Measurements from ENCODE around the gene CEP164.

Gene CEP164

DNA sequence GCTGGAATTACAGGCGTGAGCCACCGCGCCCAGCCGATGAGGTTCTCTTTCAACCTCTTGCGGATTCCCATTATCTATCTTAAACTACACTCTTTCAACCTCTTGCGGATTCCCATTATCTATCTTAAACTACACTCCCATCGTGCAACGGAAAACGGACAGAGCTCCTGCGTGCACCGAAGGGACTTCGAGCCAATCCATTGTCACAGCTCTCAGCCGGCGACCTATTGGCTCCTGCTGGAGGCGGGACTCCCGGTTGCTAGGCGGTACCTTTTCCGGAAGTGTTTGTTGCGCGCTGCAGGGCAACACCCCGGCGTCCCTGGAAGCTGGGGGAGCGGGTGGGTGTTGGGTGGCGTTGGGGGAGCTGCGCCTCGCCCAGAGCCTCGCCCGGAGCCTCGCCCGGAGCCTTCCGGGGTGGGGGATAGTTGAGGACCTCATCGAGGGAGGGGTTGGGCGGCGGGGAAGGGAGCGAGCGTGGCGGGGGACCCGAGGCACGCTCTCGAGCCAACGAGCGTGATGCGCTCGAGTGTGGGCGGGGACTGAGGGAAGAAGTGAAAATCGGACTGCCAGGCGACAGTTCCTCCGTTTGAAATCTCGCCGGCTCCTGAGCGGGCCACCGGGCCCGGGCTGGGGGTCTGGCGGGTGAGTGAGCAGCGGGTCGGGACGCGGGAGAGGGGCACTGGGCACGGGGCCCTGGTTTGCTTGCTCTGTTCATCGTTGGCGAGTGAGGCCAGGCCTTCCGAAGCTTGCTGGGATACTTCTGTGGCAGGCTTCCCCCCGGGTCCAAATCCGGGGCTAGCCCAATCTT lies at the start of gene CEP164:
TSS of gene CEP164 (plus strand) at position 288 of the 808 bp plus-strand sequence. CDS start 10,733 bp downstream, outside the sequence.
- peak; percentile 91 for DNase-seq

- no peak for DNase-seq
These were observed 49.3 kb upstream of the CEP164 start for GRCh38 chr11:117278347-117278746.

DNA sequence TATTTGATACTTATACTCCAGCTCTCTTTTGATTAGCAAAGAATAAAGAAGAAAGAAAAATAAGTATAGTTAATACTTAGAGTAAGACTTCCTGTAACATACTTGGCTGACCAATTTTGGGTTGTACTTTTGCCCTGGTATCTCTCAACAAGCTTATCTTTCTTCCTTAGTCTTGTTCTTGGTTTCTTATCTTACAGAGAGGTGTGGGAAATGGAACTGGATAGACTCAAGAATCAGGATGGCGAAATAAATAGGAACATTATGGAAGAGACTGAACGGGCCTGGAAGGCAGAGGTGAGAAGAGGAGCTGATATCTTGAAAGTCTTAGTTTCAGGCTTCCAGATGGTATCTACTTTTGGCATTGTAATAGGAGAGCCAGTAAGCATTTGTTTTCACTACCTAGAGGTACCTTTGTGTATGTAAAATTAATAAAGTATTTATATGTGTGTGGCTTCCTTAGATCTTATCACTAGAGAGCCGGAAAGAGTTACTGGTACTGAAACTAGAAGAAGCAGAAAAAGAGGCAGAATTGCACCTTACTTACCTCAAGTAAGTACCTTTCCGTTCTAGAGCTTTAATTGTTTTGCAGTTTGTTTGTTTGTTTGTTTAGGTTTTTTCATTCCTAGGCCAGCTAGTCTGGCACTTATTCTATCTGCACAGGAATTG lies 47.8 kb upstream of the CEP164 start:
- DNase-seq: no peak

- no peak for DNase-seq
These were observed 46.5 kb upstream of the CEP164 start for GRCh38 chr11:117281159-117281558.

DNA sequence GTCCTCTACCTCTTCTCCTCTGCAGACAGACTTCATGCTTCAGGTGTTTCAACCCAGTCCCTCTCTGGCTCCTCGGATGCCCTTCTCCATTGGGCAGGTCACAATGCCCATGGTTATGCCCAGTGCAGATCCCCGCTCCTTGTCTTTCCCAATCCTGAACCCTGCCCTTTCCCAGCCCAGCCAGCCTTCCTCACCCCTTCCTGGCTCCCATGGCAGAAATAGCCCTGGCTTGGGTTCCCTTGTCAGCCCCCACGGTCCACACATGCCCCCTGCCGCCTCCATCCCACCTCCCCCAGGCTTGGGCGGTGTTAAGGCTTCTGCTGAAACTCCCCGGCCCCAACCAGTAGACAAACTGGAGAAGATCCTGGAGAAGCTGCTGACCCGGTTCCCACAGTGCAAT lies 45.8 kb upstream of the CEP164 start:
- no peak for DNase-seq

DNA sequence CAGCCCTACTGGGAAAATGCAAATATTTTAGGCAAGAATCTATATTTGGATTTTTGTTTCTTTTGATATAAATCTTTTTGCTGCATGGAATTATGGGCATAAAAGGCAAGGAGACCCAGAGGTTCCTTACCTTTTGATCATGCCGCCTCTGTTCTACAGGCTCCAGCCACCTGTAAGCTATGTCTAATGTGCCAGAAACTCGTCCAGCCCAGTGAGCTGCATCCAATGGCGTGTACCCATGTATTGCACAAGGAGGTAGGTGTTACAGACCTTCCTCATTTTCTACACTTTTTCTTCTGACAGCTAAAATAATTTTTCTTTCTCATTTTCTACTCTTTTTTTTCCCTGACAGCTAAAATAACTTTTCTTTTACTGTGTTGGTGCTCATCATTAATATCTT lies 44.7 kb upstream of the CEP164 start:
- no peak for DNase-seq

GRCh38 chr11:117284053-117284452 lies 43.6 kb upstream of the CEP164 start:
- DNase-seq: no peak

- DNase-seq: no peak
These were observed 41.1 kb upstream of the CEP164 start for GRCh38 chr11:117286588-117286987.

GRCh38 chr11:117287668-117288067 lies 40.0 kb upstream of the CEP164 start:
- DNase-seq: no peak

- DNase-seq: no peak
These were observed 37.9 kb upstream of the CEP164 start for GRCh38 chr11:117289795-117290194.

DNA sequence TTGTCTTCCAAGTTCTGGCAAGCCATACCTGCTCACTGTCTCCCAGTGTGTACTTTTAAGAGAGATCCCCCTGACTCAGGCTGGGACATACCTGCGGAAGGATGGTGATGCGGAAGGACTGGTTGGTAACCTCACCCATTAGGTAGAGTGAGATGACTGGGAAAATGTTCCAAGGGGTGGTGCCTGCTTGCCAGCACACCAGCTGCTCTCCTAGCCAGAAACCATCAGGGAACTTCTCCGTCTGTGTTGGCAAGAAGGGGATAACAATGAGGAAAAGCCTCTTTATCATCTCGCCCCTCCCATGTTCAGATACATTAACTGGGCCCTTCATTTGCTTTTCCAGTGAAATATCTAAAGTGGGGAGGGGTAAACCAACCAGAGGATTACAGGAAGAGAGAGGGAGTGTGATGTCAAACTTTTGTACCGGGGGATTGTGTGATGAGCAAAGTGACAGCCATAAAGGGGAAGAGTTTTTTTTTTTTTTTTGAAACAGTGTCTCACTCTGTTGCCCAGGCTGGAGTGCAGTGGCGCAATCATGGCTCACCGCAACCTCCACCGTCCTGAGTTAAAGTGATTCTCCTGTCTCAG lies 36.8 kb upstream of the CEP164 start, which contains the start of gene BACE1-AS:
TSS of gene BACE1-AS (plus strand) at position 538 of the 588 bp plus-strand sequence.
- DNase-seq: no peak

- no peak for DNase-seq
These were observed 35.0 kb upstream of the CEP164 start for GRCh38 chr11:117292616-117293015.

- no peak for DNase-seq
These were observed 32.1 kb upstream of the CEP164 start for GRCh38 chr11:117295438-117296137.

GRCh38 chr11:117296881-117297280 lies 30.8 kb upstream of the CEP164 start:
- DNase-seq: no peak

DNA sequence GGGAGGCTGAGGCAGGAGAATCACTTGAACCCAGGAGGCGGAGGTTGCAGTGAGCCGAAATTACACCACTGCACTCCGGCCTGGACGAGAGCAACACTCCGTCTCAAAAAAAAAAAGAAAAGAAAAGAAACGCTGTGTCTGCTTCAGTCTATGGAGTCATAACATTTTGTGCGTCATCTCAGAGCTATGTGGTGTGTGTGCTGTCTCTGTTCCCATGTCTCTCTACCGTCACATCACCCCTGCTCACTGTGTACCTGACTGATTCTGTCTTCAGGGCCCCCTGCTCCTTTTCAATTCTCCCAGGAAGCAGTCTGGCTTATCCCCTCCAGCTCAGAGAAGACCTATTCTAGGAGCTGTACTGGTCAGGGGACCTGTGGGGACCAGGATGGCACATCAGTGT lies 29.5 kb upstream of the CEP164 start:
- no peak for DNase-seq

- no peak for DNase-seq
These were observed 28.0 kb upstream of the CEP164 start for GRCh38 chr11:117299351-117300282.

DNA sequence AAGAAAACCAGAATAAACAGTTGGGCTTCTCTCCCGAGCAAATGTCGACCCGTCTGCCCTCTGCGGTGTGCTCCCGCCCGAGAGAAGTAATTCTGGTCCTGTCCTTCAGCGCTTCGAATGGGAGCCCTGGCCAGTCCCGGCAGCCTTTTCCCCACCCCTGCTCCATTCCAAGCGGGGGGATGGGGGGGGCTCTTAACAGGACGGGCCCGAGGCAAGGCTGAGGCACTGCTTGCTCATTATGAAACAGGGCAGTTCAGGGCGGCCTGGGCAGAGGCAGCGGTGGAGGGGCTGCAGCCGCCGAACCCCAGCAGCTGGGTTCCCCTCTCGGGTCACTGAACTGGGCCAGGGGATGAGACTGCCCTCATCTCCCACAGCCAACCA lies 27.4 kb upstream of the CEP164 start:
- no peak for DNase-seq

GRCh38 chr11:117300773-117301172 lies 26.9 kb upstream of the CEP164 start:
- DNase-seq: no peak

DNA sequence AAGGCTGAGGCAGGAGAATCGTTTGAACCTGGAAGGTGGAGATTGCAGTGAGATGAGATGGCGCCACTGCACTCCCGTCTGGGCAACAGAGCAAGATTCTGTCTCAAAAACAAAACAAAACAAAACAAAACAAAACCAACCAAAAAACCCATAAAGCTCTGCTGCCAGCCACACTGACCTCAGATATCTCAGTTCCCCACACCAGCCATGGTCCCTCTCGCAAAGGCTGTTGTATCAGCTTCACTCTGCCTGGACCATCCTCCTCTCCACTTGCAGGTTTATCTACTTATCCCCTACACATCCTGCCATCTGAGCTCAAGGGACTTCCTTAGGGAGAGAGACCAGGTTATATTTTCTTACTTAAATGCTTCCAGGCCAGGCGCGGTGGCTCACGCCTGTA lies 25.4 kb upstream of the CEP164 start:
- DNase-seq: no peak

DNA sequence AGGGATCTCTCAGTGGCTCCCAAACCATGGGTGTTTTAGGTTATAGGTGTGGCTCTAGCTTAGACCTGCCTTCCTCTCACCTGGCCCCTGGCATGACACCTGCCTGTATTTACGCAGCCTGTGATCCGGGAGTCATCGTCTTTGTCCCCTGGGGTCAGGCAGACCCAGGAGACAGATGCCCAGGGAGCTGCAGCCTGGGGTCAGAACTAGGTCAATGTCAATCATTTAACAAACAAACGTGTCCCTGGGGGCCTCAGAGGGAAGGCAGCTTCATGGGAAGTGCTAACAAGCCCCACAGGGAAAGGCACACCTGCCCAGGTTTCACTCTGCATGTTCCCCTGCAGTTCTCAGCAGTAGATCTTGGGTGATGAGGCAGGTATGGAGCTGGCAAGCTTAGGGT lies 24.6 kb upstream of the CEP164 start:
- DNase-seq: no peak

- DNase-seq: no peak
These were observed 23.9 kb upstream of the CEP164 start for GRCh38 chr11:117303646-117304315.

- DNase-seq: no peak
These were observed 22.5 kb upstream of the CEP164 start for GRCh38 chr11:117305145-117305544.

Data from activated T-cell treated with anti-CD3 and anti-CD28 coated beads for 4 hours (primary cell).